CD1c-positive myeloid dendritic cell (primary cell): Measurements from ENCODE around the gene HCN1.

Source experiments
- DNase-seq: peaks from one replicate; pipeline ENCODE4 v3.0.0-alpha.2; 2016; ENCODE audit errors: extremely low spot score

Gene HCN1

DNA sequence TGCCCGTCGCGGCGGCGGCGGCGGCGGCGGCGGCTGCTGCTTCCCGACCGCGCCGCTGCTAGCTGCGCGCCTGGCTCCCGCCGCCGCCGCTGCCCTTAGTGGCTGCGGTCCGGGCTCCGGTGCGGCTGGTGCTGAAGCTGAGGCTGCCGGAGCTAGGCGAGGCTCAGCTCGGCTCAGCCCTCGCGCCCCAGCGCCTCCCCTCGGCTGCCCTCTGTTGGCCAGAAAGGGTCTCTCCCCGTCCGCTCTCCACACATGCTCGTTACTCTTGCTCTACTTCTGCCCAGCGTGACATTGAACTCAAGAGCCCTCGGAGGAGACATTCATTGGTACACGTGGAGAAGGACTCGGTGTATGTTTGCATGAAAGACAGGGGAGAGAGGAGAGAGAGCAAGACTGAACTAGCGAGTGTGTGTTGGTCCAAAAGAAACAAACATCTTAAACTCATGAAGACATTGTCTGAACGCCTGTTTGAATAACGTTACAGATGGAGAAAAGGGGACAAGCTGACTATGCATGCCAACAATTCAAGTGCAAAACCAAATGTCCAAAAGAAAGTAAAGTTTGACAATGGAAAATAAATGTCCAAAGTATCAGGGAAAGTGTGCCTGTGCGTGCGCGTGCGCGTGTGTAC lies at the start of gene HCN1:
Gene HCN1, minus strand, starts transcription at position 175 of the 631 bp plus-strand sequence.
- DNase-seq, result peak; percentile 23

DNA sequence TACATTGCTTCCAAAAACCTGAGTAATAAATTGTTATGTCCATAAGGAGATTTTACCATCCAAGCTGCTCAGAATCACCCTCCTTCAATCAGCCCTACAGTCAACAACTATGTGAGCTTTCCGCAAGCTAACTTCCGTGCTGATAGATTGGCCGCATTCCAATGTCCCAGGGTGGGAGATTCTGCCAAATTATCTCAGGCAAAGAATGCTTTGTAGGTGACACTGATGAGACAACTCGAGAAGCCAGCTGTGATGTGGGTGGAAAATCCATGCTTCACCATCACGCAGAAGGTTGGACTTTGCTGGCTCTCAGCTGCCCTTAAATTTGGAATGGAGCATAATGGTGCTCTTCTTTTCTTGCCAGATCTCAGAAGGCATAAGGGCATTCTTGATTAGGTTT lies 44.9 kb upstream of the HCN1 start:
- no peak for DNase-seq

DNA sequence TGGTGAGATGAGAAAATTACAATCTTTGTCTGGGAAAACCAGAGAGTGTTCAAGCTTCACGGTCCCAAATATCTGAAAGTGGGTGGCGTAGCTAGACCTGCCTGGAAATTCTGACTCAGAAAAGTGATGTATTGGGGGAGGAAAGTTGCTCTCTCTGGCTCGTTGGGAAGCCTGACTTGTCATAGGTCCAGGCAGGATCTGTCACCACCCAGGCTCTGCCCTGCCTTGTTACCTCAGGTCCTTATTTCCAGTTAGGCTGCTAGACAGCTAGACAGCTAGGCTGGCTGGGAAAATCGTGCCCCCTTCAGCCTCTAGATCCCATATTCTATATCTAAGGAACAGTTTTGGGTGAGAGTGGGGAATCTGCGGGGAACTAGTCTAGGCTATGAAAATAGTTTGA lies 41.0 kb upstream of the HCN1 start:
- DNase-seq, result no peak

DNA sequence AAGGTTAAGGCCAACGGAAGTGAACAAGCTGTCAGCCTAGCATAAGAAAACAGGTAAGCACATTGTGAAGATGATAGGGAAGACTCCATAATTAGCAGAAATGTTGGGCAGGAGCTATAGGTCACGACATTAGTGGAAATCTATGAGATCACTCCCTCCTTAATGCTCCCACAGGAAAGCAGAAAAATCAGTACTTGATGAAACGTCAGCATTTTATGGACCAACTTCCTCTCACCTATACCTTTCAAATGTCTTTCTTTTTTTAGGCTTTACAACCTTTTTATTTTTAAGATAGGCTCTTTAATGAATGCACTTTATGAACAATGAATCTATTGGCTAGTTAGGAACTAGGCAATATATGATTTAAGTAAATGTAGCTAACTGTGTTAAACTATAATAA lies 29.4 kb upstream of the HCN1 start:
- no peak for DNase-seq

DNA sequence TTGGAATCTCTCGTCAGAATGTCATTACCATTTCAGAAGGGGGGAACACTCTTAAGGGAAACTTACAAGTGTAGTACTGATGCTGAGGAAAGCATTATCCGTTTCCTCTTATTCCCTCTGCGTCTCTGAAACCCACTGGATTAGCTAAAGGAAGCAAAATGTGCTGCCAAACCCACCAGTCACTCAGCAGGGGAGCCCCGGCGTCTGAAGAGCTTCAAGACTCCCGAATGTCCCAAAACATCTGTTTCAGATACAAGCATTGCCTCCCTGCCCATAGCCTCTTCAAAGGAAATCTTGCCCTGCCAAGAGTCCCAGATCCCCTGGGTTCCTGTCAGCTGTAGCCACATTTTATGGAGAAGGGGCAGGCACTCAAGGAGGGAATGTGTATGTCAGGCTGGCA lies 1.0 kb upstream of the HCN1 start:
- DNase-seq, result no peak

DNA sequence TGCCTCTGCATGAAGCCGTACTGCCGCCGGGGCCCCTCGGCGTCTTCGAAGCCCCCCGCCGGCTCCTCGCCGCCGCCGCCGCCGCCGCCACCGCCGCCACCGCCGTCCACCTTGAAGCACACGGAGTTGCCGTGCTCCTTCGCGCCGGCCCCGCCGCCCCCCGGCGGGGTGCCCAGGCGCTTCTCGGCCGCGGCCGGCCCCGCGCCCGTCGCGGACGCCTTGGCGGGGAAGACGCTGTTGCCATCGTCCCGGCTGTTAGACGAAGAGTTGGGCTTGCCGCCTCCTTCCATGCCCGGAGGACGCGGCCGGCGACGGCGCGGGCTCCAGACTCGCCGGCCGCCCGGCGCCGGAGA lies 400 bp downstream of the HCN1 start:
- DNase-seq, result no peak

DNA sequence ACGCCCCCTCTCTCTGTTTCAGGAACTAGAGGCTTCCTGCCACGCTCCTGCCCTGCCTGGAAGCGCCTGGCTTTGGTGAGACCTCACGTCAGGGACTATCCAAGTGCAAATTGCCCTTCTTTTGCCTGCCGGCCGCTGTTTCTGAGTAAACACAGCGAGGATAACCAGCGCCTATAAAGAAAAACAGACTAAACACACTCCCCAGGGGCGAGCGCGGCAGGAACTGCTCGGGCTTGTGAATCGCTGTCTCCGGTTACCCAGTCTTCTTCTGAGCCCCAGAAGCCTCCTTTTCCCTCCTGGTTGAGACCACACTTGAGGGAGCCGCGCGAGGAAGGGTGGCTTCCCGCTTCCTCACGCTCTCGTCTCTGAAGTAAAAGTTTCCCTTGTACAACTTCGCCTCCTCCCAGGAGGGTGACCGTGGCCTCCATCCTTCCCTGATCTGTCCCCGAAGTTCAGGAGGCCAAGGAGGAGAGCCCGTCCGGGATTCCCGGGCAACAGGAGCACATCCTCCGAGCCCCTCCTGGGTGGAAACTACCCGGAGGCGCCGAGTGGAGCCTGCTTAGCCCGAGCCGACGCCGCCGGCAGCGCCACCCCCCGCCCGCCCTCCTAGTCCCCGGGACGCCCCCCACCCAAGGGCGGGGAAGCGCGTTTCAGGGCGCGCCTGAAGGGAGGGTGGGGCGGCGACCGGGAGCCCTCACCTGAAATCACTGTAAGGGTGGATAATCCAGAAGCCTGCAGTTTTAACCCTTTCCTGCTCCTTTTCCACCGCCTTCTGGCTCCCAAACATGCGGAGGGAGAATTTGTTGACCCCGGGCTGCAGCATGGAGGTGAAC lies 993 bp downstream of the HCN1 start:
- no peak for DNase-seq

DNA sequence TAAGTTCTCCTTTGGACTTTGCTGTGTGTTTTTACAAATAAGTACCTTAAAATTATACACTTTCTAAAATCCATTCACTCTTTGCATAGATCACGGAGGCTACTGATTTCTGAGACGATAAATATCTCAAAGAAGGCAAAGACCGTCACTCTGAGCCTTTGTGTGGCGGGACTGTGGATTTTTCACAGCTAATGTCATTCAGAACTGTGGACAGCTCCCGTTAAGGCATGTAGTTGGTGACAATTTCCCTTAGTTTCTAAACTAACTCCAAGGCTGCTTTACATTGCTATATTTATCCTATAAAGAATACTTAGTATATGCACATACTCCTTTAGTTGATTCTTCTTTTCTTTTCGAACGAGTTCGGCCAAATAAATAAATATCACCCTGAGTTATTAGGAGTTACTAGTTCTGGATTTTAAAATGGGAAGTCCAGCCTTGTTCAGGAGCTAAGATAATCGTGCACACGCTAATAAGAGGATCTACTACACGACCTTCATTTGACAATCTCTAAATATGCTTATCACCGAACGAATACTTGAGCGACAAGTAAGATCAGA lies 1.8 kb downstream of the HCN1 start:
- no peak for DNase-seq

DNA sequence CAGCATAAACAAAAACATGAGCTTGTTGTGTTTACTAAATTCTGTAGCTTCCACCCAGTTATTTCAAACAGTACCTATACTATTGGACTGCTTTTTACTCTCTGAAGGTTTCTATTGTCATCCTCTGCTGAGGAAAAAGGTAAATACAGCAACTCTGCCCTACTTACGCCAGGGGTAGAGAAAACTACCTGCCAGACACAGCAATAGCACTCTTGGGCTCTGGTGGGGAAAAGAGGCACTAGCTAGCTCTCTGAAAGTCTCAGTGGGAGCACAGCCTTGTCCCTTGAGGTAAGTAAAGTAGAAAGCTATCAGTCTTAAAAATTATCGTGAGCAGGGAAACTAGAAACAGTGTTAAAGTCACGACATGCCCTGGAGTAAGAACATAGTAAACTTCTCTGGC lies 3.7 kb downstream of the HCN1 start:
- no peak for DNase-seq

DNA sequence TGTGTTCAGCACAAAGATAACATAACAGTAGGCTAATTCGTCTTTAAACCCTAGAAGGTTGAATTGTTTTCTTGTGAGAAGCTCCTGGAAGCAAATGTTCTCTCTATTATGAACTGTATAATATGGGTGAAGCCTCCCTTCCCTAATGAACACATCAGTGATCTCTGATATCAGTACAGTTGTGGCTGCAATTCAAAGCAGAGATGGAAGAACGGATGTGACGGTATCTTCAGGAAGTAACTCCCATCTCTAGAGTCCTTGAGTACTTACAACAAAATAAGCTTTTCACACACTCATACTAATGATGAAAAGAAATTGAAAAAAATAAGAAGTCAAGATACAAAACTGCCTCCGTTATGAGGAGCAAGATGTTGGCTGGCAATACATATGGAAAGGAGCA lies 4.5 kb downstream of the HCN1 start:
- no peak for DNase-seq

DNA sequence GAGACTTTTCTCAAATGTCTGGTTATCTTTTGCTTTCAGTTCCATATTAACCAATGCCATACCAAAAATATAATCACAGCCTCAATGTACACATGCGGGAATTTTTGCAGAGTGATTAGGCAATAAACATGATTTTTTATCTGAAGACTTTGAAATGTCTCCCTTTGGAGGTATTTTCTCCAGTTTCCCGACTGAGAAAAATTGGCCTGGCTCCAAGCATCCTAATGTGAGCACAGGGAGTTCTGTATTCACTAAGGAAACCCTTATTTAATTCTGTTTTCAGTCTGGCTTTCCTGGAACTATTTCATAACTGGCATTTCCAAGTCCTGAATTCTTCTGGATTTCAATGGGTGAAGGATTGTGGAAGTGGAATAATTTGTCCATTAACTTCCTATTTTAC lies 8.5 kb downstream of the HCN1 start:
- DNase-seq, result no peak

DNA sequence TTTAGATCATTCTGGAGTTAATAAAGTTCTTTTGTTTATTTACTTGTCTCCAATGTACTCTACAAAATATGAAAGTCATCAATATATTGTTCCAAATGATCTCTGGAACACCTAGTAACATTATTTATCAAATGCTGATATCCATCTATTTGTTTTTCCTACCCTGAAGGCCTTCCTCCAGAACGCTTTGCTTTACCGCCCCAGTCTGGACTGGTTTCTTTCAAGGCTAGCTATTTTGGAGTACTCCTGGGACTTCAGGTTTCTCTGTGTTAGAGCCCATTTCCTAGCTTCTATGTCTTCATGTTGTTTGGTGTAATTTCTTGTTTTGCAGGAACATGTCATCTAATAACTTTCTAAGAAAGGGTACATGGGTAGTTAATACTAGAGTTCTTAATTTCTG lies 9.6 kb downstream of the HCN1 start:
- no peak for DNase-seq

DNA sequence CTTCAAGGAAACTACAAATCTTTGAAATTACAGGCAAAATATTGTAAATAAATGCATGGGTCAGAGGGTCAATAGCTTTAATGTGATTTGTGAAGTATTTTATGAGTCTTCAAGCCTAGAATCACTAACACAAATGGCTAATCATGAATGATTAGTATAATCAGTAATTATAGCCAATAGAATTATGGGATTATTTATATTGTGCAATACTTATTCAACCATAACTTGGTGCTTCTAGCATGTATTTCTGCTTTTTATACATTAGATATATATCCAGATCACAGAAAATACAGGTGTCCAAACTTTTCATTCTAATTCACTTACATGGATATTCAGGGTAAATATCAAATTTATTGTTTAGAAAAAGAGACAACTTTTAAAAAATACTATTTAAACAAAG lies 12.1 kb downstream of the HCN1 start:
- DNase-seq, result no peak

DNA sequence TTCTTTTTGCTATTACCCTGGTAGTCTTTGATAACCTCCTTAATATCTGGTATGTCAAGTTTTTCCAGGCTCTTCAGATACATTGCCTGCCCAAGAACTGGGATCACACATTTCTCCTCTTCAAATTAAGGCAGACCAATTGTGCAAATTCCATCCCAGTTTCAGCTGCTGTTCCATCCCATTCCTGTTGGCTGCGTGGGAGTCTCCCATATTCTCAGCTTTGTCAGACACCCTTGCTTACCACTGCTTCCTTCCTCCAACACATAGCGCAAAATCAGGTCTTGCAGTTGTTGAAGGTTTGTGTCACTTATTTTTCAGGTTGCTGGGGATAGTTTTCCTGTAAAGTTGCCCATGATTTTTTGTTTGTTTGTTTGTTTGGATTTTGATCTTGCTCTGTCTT lies 15.2 kb downstream of the HCN1 start:
- no peak for DNase-seq

DNA sequence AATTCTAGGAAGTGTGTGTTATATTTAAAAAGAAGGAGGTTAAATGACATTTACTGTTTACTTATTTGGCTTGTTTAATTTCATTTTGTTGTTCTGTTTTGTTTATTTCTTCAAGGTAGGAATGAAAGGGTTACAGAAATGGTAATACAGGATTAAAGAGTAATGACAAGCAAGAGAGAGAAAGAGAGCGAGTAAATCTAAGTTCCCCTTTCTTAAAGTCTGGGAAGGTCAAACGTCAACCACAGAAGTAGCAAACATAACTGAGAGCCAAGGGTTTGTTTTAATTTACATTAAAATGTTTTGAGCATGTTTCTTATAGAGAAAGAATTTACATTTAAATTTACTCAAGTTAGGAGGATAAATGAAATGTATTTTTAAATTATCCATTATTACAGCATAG lies 18.7 kb downstream of the HCN1 start:
- DNase-seq, result no peak

DNA sequence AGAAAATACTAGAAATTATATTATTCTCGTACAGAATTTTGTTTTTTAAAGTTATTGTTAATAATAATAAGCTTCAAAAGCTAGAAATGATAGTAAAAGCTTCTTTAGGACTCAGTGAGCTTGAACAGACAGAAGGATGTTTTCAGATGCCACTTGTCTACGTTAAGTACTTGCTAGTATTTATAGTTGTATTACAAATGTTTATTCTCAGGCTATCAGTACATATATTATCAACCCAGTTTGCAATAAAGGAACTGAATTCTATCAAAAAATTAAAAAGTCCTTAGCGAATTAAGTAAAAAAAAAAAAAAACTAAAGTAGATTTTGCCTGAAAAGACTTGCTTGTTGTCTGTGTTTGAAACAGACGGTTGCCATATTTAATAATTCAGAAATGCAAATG lies 23.9 kb downstream of the HCN1 start:
- no peak for DNase-seq

DNA sequence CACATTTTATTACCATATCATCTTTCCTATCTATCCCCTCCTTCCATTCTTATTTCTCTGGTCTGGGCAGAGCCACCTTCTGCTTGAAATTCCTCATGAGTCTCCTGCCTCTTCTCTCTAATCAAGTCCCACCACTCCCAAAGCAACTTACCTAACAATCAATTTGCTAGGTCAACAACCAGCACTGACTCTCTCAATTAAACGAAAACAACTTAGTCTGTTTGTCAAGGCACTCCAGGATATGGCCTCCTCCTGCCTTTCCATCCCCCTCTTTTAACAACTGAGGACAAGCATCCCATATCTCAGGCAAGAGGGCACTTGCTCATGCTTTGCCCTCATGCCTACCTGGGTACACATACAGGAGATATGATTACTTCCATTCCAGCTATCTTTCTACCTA lies 47.4 kb downstream of the HCN1 start:
- DNase-seq, result no peak

DNA sequence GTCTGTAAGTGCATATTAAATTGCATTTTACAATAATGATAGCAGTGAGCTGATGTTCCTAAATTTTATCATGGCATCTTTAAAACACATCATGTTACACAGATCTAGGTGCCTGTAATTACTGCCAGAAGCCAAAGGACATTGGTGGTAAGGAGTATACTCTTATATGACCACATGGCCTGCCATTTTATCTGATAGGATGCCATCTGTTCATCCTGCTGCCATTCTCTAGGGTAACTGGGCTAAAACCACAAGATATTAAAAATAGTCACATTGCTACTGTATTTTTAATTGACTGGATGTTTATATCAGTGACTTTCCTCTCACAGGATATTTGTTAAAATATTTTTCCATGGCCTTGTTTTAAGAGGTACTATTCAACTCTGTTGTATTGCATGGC lies 53.1 kb downstream of the HCN1 start:
- DNase-seq, result no peak

DNA sequence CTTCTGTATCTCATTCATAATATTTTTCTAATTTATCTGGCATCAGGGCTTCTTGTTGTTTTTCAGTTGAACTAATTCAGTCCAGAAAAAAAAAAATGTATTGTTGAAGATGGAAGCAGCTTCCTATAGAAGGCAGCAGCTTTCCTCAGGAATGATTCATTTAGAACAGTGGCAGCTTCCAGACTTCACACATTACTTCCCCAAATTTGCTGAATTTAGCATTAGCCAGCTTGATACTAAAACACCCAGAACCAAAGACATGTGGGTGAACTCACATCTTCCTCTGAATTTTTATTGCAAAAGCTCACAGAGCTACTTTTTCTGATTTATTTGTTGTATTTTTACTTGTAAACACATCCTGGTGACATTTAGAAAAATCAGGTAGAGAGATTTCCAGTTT lies 53.8 kb downstream of the HCN1 start:
- no peak for DNase-seq

DNA sequence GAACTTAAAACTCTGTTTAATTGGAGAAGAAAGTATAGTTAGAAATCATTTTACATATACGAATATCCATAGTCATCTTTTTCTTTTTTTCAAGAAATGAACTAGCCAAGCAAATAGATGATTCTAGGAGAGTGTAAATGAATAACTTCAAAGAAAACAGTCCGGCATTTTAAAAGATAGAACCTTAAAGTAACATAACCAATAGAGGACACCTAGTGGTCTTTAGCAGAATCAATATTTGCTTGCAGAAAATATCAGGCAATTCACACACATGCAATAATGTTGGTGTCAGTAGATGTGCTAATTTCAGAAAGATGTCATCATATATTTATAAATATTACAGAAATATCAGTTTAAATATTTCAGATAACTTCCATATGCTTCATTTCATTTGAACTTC lies 57.1 kb downstream of the HCN1 start:
- DNase-seq, result no peak

DNA sequence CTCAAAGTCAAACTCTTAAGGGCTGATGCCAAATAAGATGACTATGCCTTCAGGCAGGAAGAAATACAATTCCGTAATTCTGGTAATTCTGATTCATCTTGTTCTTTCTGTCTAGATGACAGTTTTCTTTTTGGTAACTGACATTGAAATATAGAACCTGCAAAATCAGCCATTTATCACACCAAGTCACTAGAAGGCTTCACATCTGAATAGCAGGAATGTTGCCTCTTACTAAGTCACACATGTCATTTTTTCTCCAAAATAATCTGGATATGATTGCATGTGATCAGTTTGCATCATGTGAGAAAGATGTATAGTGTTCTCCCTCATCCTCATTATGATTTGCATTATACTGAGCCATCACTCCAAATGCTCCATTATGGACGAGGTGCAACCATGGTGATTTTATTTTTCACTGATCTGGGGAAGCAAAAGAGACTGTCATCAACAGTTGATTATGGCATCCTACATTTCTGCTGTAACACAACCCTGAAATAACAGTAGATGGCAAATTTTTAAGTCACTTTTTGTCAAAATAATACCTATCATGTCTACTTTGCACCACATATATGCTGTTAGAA lies 69.0 kb downstream of the HCN1 start:
- no peak for DNase-seq

DNA sequence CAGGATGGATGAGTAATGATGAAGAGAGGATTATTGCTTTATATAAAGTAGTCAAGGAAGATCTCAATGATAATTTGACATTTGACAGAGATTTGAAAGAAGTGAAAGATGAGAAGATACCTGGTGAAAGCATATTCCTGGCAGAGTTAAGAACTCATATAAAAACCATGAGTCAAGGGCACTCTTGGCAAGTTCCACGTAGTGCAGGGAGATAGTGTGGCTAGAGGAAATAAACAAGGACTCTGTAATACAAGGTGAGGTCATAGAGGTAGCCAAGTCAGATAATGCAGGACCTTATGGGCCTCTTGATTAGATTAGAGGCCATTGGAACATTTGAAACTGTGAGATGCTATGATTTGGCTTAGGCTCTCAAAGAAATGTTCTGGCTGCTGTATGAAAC lies 72.3 kb downstream of the HCN1 start:
- no peak for DNase-seq

DNA sequence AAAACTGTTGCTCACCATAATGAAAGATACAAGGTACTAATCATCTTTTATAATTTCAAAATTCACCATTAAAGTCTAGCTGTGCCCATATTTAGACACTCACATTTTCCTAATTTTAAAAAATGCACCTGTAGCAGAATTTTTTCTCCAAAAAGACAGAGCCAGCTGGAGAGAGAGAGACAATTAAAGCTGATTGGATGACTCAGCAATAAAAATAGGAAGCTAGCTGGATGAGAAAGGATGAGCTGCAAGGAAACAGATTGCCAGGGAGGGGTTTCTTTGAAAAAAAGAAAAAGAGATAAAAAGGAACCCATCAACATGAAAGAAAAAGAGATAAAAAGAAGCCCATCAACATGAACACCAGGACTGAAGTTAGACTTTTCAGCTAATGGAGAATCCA lies 73.8 kb downstream of the HCN1 start:
- no peak for DNase-seq
